A549 (cell line): ENCODE measurements around the gene APOA1. TPM values are rescaled to one million over a fixed set of nuclear protein-coding genes. Genes with fewer than 3 reads are reported as not detected.

ENCODE experiments used
- ATAC-seq, 2 experiments: fragments of 200-7000 bp in 1 of 2; fragments of >200 bp in 1 of 2; cut with Nextera tagmentation in 1 of 2; cut with Tn5 transposase in 1 of 2; 3 replicates each; pipeline versions ENCODE4 v1.8.0 to v1.9.1; 2018 to 2020; ENCODE audit warnings: mild to moderate bottlenecking in 1 of 2, moderate library complexity in 1 of 2
- CTCF ChIA-PET: fragments of 300-600 bp; sonication (Branson Sonifier 250); formaldehyde crosslinking; extraction: SDS; loops from one replicate; lab custom pipeline; 2021; ENCODE audit warnings: antibody characterized with exemption, inconsistent platforms; lab: Yijun Ruan, JAX
- POLR2A ChIA-PET: fragments of 350-600 bp; formaldehyde crosslinking; extraction: SDS; loops from one replicate; lab custom pipeline; 2021; ENCODE audit warnings: antibody characterized with exemption, inconsistent platforms; lab: Yijun Ruan, JAX
- DNase-seq, 2 experiments: peaks; one replicate each; pipeline versions ENCODE4 v3.0.0 to v3.0.0-alpha.2; 2011 to 2016; ENCODE audit warnings: low read depth in 1 of 2, low spot score in 1 of 2
- FAIRE-seq: peaks from 2 replicates; lab custom pipeline; 2011; peaks lifted over from hg19 to GRCh38; lab: Jason Lieb, UNC
- H3K27ac ChIP-seq, 2 experiments: fragments of >200 bp; sonication (Bioruptor Twin); formaldehyde crosslinking; 3 replicates each; pipeline ENCODE4 v1.5.1; 2016 to 2017
- H3K4me1 ChIP-seq: fragments of >200 bp; sonication (Bioruptor Twin); formaldehyde crosslinking; 3 replicates; pipeline ENCODE4 v1.6.1; 2016
- H3K4me2 ChIP-seq: fragments of >200 bp; sonication (Bioruptor Twin); formaldehyde crosslinking; 3 replicates; pipeline ENCODE4 v1.6.1; 2016
- H3K4me3 ChIP-seq: fragments of >200 bp; sonication (Bioruptor Twin); formaldehyde crosslinking; 3 replicates; pipeline ENCODE4 v1.5.1; 2016
- H3K9me3 ChIP-seq: fragments of >200 bp; sonication (Bioruptor Twin); formaldehyde crosslinking; 3 replicates; pipeline ENCODE4 v1.6.1; 2016
- BCL3 ChIP-seq: fragments of >200 bp; sonication (Bioruptor Twin); formaldehyde crosslinking; IDR thresholded peaks from 3 replicates; pipeline ENCODE4 v1.6.1; 2016
- CBX2 ChIP-seq: fragments of 200-600 bp; sonication (generic); IDR thresholded peaks from 2 replicates; pipeline ENCODE4 v1.6.1; 2016; ENCODE audit warnings: low read depth, mild to moderate bottlenecking, borderline replicate concordance
- CHD2 ChIP-seq: fragments of 150-350 bp; IDR thresholded peaks from 2 replicates; pipeline ENCODE4 v1.6.1; 2014; ENCODE audit warnings: low read length; ENCODE audit not compliant: partially characterized antibody
- CTCF ChIP-seq: fragments of >200 bp; sonication (Bioruptor Twin); formaldehyde crosslinking; IDR thresholded peaks from 3 replicates; pipeline ENCODE4 v1.5.1; 2016
- ELK1 ChIP-seq: fragments of 150-350 bp; IDR thresholded peaks from 2 replicates; pipeline ENCODE4 v1.6.1; 2014; ENCODE audit warnings: low read depth, mild to moderate bottlenecking, low read length
- EP300 ChIP-seq, 2 experiments: fragments of >200 bp; sonication (Bioruptor Twin); formaldehyde crosslinking; IDR thresholded peaks; 2 replicates in 1 of 2; 3 replicates in 1 of 2; pipeline ENCODE4 v1.6.1; 2016 to 2017
- FOXS1 ChIP-seq: fragments of 250-450 bp; sonication (Bioruptor Pico); IDR thresholded peaks from 2 replicates; pipeline ENCODE4 v1.5.0; 2020; ENCODE audit warnings: mild to moderate bottlenecking, moderate library complexity
- HEYL ChIP-seq: fragments of 250-450 bp; sonication (Bioruptor Pico); IDR thresholded peaks from 2 replicates; pipeline ENCODE4 v1.8.0; 2021; ENCODE audit warnings: mild to moderate bottlenecking, moderate library complexity
- HMGXB4 ChIP-seq: fragments of 250-450 bp; sonication (Bioruptor Pico); IDR thresholded peaks from 2 replicates; pipeline ENCODE4 v1.5.0; 2021; ENCODE audit warnings: mild to moderate bottlenecking, moderate library complexity, borderline replicate concordance
- HOXA7 ChIP-seq: fragments of 250-450 bp; sonication (Bioruptor Pico); IDR thresholded peaks from 2 replicates; pipeline ENCODE4 v1.5.0; 2020; ENCODE audit warnings: mild to moderate bottlenecking, moderate library complexity
- HOXB5 ChIP-seq: fragments of 250-450 bp; sonication (Bioruptor Pico); IDR thresholded peaks from 2 replicates; pipeline ENCODE4 v1.5.0; 2020; ENCODE audit warnings: mild to moderate bottlenecking, moderate library complexity
- JUNB ChIP-seq: fragments of >200 bp; sonication (Bioruptor Twin); formaldehyde crosslinking; IDR thresholded peaks from 2 replicates; pipeline ENCODE4 v1.6.1; 2016
- KDM5A ChIP-seq: fragments of 200-600 bp; sonication (generic); IDR thresholded peaks from 2 replicates; pipeline ENCODE4 v1.6.1; 2016; ENCODE audit warnings: antibody characterized with exemption, mild to moderate bottlenecking
- MAFK ChIP-seq: fragments of 450-650 bp; IDR thresholded peaks from 2 replicates; pipeline ENCODE4 v1.6.1; 2014; ENCODE audit not compliant: partially characterized antibody
- MYC ChIP-seq: IDR thresholded peaks from 2 replicates; pipeline ENCODE4 v1.6.1; 2012; ENCODE audit warnings: mild to moderate bottlenecking, inconsistent platforms, low read length, improper control_type of control experiment, borderline replicate concordance
- NFE2L2 ChIP-seq: fragments of 150-350 bp; conservative IDR thresholded peaks from 2 replicates; pipeline ENCODE4 v1.6.1; 2014; ENCODE audit warnings: low read length
- NPAS2 ChIP-seq: fragments of 250-450 bp; sonication (Bioruptor Pico); IDR thresholded peaks from 2 replicates; pipeline ENCODE4 v1.8.0; 2022; ENCODE audit warnings: mild to moderate bottlenecking, moderate library complexity, borderline replicate concordance
- NR3C1 ChIP-seq: fragments of >200 bp; sonication (Bioruptor Twin); formaldehyde crosslinking; IDR thresholded peaks from 3 replicates; pipeline ENCODE4 v1.6.1; 2017
- POLR2A ChIP-seq: IDR thresholded peaks from 2 replicates; pipeline ENCODE4 v1.6.1; 2012; ENCODE audit warnings: mild to moderate bottlenecking, low read length
- RAD21 ChIP-seq, 2 experiments: fragments of >200 bp in 1 of 2; sonication (Bioruptor Twin) in 1 of 2; formaldehyde crosslinking in 1 of 2; IDR thresholded peaks in 1 of 2; conservative IDR thresholded peaks in 1 of 2; 2 replicates in 1 of 2; 3 replicates in 1 of 2; pipeline ENCODE4 v1.6.1; 2012 to 2018; ENCODE audit warnings: inconsistent platforms in 1 of 2
- RARB ChIP-seq: fragments of 250-450 bp; sonication (Bioruptor Pico); IDR thresholded peaks from 2 replicates; pipeline ENCODE4 v1.8.0; 2021; ENCODE audit warnings: mild to moderate bottlenecking, moderate library complexity
- RCOR1 ChIP-seq: fragments of 150-350 bp; IDR thresholded peaks from 2 replicates; pipeline ENCODE4 v1.6.1; 2014; ENCODE audit warnings: antibody characterized with exemption, low read length, low read depth
- RFX5 ChIP-seq: fragments of 450-650 bp; IDR thresholded peaks from 2 replicates; pipeline ENCODE4 v1.7.1; 2014; ENCODE audit warnings: antibody characterized with exemption, mild to moderate bottlenecking, moderate library complexity
- SMC3 ChIP-seq: fragments of >200 bp; sonication (Bioruptor Twin); formaldehyde crosslinking; IDR thresholded peaks from 3 replicates; pipeline ENCODE4 v1.6.1; 2018; ENCODE audit warnings: inconsistent platforms
- USF2 ChIP-seq: fragments of 450-650 bp; IDR thresholded peaks from 2 replicates; pipeline ENCODE4 v1.6.1; 2014; ENCODE audit warnings: antibody characterized with exemption
- ZC3H11A ChIP-seq: fragments of 450-650 bp; IDR thresholded peaks from 2 replicates; pipeline ENCODE4 v1.6.1; 2014; ENCODE audit warnings: antibody characterized with exemption, mild to moderate bottlenecking
- ZNF302 ChIP-seq: fragments of 250-450 bp; sonication (Bioruptor Pico); IDR thresholded peaks from 2 replicates; pipeline ENCODE4 v1.9.0; 2021; ENCODE audit warnings: inconsistent platforms, mild to moderate bottlenecking, moderate library complexity
- WGBS: methylation state at CpG from one replicate; pipeline ENCODE4 v1.1.6; 2017; ENCODE audit errors: missing lambda C conversion rate; 5-methylcytosine and 5-hydroxymethylcytosine counted together
- polyA plus RNA-seq, 4 experiments: library from polyadenylated mRNA; depleted of rRNA in 3 of 4; stranded (reverse); fragments of >200 nt; fragmentation: RNase III in 1 of 4; extraction: RNeasy Plus Mini Kit Qiagen cat#74134 plus additional on column Dnase treatment in 1 of 4; gene quantifications; 2 replicates in 3 of 4; 3 replicates in 1 of 4; pipeline ENCODE4 v1.2.3, GENCODE V29; 2011 to 2017

Gene APOA1
- polyA plus RNA-seq, 2 of the 4 experiments (the other 2 are of a cell fraction), result 0.23 TPM; not detected in 1

- FAIRE-seq, result peak; percentile 13
- 52% methylated on average over 5 of the region's 5 CpGs for whole genome bisulfite sequencing
- POLR2A ChIA-PET, result no interaction called here
- Histone ChIP-seq H3K4me3 (no peak overlapping the region), H3K27ac (no peak overlapping the region), H3K9me3 (no peaks in the 10 kb centered on the region), H3K4me2 (no peak overlapping the region), H3K4me1 (no peaks in the 10 kb centered on the region)
- CTCF ChIA-PET, result interaction anchor here (0.6 to 5.5 kb wide), 32 partner anchors 9 to 352 kb away, joined by 3 to 77 read pairs (median 4); partner anchors contain the start of genes PCSK7 and SIK3
- peak; percentile 31 to 61 for DNase-seq
- ATAC-seq, result peak; percentile 94 to 95; a peak in 5 of 6 replicates
- TF ChIP-seq CTCF, result peak; percentile 75
- no peak for TF ChIP-seq JUNB
- TF ChIP-seq SMC3, result peak; percentile 80
- no peak for TF ChIP-seq NPAS2 (CRISPR knock-in tag)
- peak; percentile 79 to 84 for TF ChIP-seq RAD21 (conservative IDR thresholded peaks at IDR 0.05 in 1 of 2, IDR thresholded peaks at IDR 0.05 in 1 of 2)
- no peak for TF ChIP-seq HOXB5 (CRISPR knock-in tag)
- no peak for TF ChIP-seq MYC
- TF ChIP-seq HOXA7, result no peak
- TF ChIP-seq ELK1, result no peak
Measured at GRCh38 chr11:116879800-116880625, 42.6 kb upstream of the APOA1 start.

- POLR2A ChIA-PET, result no interaction called here
- TF ChIP-seq KDM5A, result no peak
- no peak for TF ChIP-seq NFE2L2
- TF ChIP-seq FOXS1, result no peak
- TF ChIP-seq CBX2, result no peak
- no peak for TF ChIP-seq NR3C1
- TF ChIP-seq RCOR1, result no peak
- TF ChIP-seq ZC3H11A, result no peak
- no peak for TF ChIP-seq USF2
- no peak for TF ChIP-seq POLR2A
- no peak for TF ChIP-seq MAFK
- no peak for TF ChIP-seq CHD2
- no peak for TF ChIP-seq RARB (CRISPR knock-in tag)
- TF ChIP-seq ZNF302 (CRISPR knock-in tag), result no peak
- no peak for TF ChIP-seq RFX5
- TF ChIP-seq HEYL (CRISPR knock-in tag), result no peak
- no peak for TF ChIP-seq HMGXB4 (CRISPR knock-in tag)
- TF ChIP-seq SMC3, result no peak
- no peak for TF ChIP-seq EP300 (IDR thresholded peaks at IDR 0.05)
- TF ChIP-seq BCL3, result no peak
- CTCF ChIA-PET, result interaction anchor here (1.0 to 2.3 kb wide), 2 partner anchors 229 to 262 kb away, joined by 5 to 13 read pairs; no protein-coding TSS in a partner anchor
- H3K27ac ChIP-seq, result no peak overlapping the region
- DNase-seq (no peak), FAIRE-seq (no peak), ATAC-seq (no peak)
- H3K4me2 ChIP-seq, result no peak overlapping the region
- WGBS, result 98% methylated on average over 8 of the region's 8 CpGs
- no peak overlapping the region for H3K4me3 ChIP-seq
- no peaks in the 10 kb centered on the region for H3K4me1 ChIP-seq
- H3K9me3 ChIP-seq, result no peaks in the 10 kb centered on the region
Measured at GRCh38 chr11:116876656-116877055, 39.2 kb upstream of the APOA1 start.
